ENCODE results near the gene STX12.
"Not testable (repeated sequence)": the region's sequence is repeated elsewhere in the genome, so short reads cannot be mapped to it uniquely, and the experiment has no call there.

STX12 gene

GRCh38 chr1:27773826-27774445, 917 bp downstream of the STX12 start:
- no peak for DNase-seq (ENCODE audit: low spot score)
- no peak for TF ChIP-seq CTCF (IDR thresholded peaks at IDR 0.05; ENCODE audit: borderline replicate concordance, control extremely low read depth, extremely low read depth, insufficient read depth, missing control alignments)
- in situ Hi-C loops (cut with MboI; ENCODE audit: low sequenced_read_pairs, unreplicated experiment): no loop called here

- no peak for TF ChIP-seq CTCF (IDR thresholded peaks at IDR 0.05; ENCODE audit: borderline replicate concordance, control extremely low read depth, extremely low read depth, insufficient read depth, missing control alignments)
- in situ Hi-C loops (cut with MboI; ENCODE audit: low sequenced_read_pairs, unreplicated experiment): no loop called here
- no peak for DNase-seq (ENCODE audit: low spot score)
Observed at GRCh38 chr1:27774654-27775053, 1.6 kb downstream of the STX12 start.

GRCh38 chr1:27775336-27775735, 2.3 kb downstream of the STX12 start:
- in situ Hi-C loops (cut with MboI; ENCODE audit: low sequenced_read_pairs, unreplicated experiment); DNase-seq (ENCODE audit: low spot score): not testable (repeated sequence)

- in situ Hi-C loops (cut with MboI; ENCODE audit: low sequenced_read_pairs, unreplicated experiment); DNase-seq (ENCODE audit: low spot score): not testable (repeated sequence)
Observed at GRCh38 chr1:27776276-27776675, 3.3 kb downstream of the STX12 start.

DNA sequence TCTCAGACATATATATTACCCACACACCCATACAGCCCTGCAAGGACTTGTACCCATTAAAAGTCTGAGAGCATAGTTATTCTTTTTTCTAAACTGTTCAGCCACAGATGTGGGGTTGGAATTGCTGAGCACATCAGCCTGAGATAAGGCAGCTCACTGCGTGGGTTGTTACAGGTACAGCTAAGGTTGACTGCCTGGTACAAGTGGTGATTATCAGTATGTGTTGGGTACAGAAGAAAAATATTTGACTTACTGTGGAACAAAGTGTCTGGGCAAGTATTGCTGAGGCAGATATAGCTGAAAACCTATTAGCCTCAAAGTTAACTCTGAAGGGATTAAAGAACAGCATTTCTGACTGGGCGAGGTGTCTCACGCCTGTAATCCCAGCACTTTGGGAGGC, 5.0 kb downstream of the STX12 start:
- no peak for TF ChIP-seq CTCF (IDR thresholded peaks at IDR 0.05; ENCODE audit: borderline replicate concordance, control extremely low read depth, extremely low read depth, insufficient read depth, missing control alignments)
- no peak for DNase-seq (ENCODE audit: low spot score)
- in situ Hi-C loops (cut with MboI; ENCODE audit: low sequenced_read_pairs, unreplicated experiment): no loop called here

DNA sequence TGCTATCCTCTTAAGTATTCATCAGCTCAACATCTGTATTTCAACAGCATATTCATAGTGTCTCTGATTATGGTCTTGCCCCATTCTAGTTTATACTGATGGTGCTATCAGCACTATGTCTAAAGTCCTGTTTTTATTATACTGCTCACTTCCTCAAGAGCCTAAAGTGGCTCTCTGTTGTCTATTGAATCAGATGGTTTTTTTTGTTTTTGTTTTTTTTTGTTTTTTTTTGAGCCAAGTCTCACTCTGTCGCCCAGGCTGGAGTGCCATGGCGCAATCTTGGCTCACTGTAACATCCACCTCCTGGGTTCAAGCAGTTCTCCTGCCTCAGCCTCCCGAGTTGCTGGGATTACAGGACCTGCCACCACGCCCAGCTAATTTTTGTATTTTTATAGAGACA, 6.1 kb downstream of the STX12 start:
- DNase-seq (ENCODE audit: low spot score): no peak
- in situ Hi-C loops (cut with MboI; ENCODE audit: low sequenced_read_pairs, unreplicated experiment): no loop called here
- no peak for TF ChIP-seq CTCF (IDR thresholded peaks at IDR 0.05; ENCODE audit: borderline replicate concordance, control extremely low read depth, extremely low read depth, insufficient read depth, missing control alignments)

GRCh38 chr1:27782950-27783349, 9.9 kb downstream of the STX12 start:
- TF ChIP-seq CTCF (IDR thresholded peaks at IDR 0.05; ENCODE audit: borderline replicate concordance, control extremely low read depth, extremely low read depth, insufficient read depth, missing control alignments): no peak
- in situ Hi-C loops (cut with MboI; ENCODE audit: low sequenced_read_pairs, unreplicated experiment): no loop called here
- DNase-seq (ENCODE audit: low spot score): no peak

DNA sequence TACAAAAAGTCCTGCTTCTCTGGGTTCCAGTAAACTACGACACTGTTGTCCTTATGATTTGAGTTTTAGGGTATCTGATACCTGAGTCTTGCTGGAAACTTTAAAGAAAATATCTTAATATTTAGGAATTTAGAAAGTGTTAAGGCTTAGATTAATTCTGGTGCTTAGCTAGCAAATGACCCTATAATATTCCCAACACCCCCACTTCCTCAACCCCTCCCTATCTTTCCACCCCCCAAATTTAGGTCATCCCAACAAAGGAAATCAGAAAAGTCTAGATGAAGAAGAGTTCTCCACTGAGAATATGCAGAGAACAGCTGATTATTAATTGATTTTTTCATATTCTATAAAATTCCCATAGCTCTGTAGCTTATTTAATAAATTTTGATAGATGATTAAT, 11.7 kb downstream of the STX12 start:
- no peak for DNase-seq (ENCODE audit: low spot score)
- TF ChIP-seq CTCF (IDR thresholded peaks at IDR 0.05; ENCODE audit: borderline replicate concordance, control extremely low read depth, extremely low read depth, insufficient read depth, missing control alignments): no peak
- in situ Hi-C loops (cut with MboI; ENCODE audit: low sequenced_read_pairs, unreplicated experiment): no loop called here
